GM18508 (cell line): Measurements from ENCODE around the gene B4GALNT1.
"Not testable (repeated sequence)": the region's sequence is repeated elsewhere in the genome, so short reads cannot be mapped to it uniquely, and the experiment has no call there.

ENCODE experiments used
- ATAC-seq: cut with Tn5 transposase; IDR thresholded peaks from one replicate; pipeline ENCODE4 v1.9.1; 2021; ENCODE audit warnings: moderate number of reproducible peaks; ENCODE audit not compliant: insufficient read depth, unreplicated experiment

Gene B4GALNT1

DNA sequence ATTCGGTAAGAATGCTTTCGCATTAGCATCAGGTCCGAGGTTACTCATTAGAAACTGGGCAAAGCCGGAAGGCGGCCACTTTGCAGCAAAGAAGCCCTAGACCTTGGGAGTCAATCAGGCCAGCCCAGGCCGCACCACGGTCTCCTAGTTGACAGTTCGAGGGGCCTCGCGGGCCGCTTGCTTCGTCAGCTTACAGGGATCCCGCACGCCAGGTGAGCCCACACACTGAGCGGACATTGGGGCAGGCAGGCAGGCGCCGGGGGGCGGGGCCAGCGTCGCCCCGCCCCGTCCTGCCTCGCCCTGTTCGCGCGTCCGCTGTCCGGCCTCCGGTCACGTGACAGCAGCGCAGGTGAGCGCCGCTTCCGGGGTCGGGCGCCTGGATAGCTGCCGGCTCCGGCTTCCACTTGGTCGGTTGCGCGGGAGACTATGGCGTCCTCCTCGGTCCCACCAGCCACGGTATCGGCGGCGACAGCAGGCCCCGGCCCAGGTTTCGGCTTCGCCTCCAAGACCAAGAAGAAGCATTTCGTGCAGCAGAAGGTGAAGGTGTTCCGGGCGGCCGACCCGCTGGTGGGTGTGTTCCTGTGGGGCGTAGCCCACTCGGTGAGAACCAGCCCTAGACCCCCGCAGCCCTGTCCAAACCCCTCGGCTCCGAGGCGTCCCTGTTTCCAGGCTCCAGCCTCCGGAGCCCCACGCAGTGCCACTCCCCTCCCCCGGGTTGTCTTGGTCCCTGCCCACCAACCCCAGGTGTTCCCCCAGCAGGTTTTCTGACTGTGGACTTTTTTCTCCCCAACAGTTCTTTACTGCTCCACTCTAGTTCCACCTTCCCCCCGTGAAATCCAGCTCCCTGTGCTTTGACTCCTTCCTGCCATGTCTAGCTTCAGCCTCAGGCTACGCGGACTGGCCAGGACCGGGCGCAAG is 41.9 kb downstream of the B4GALNT1 start, which contains the start of gene PIP4K2C:
PIP4K2C (plus strand) TSS at position 329 of the 918 bp plus-strand sequence; CDS start at position 427, 98 bp downstream.
- ATAC-seq, result peak; percentile 58

DNA sequence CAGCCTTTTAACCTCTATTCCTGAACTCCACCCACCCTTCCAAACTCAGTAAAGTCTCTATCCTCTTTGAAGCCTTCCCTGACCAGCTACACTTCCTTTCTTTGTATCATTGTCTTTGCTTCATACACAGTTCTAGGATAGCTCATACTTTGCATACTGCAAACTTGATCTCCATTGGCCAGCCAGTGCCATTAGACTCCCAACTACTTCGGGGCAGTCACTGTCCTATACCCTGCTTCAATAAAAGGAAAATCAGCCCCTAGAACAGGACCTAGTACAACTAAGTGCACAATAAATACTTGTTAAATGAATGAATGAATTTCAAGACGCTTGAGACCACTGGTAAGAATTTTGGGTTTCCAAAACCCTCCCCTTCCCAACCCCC is 42.5 kb downstream of the B4GALNT1 start:
- ATAC-seq, result no peak

DNA sequence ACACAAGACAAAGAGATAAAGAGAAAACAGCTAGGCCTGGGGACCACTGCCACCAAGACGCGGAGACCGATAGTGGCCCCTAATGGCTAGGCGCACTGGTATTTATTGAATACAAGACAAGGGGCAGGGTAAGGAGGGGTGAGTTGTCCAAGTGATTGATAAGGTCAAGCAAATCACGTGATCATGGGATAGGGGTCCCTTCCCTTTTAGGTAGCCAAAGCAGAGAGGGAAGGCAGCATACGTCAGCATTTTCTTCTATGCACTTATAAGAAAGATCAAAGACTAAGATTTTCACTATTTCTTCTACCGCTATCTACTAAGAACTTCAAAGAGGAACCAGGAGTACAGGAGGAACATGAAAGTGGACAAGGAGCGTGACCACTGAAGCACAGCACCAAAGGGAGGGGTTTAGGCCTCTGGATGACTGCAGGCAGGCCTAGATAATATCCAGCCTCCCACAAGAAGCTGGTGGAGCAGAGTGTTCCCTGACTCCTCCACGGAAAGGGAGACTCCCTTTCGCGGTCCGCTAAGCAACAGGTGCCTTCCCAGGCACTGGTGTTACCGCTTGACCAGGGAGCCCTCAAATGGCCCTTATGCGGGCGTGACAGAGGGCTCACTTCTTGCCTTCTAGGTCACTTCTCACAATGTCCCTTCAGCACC is 43.9 kb downstream of the B4GALNT1 start:
- ATAC-seq, result not testable (repeated sequence)

DNA sequence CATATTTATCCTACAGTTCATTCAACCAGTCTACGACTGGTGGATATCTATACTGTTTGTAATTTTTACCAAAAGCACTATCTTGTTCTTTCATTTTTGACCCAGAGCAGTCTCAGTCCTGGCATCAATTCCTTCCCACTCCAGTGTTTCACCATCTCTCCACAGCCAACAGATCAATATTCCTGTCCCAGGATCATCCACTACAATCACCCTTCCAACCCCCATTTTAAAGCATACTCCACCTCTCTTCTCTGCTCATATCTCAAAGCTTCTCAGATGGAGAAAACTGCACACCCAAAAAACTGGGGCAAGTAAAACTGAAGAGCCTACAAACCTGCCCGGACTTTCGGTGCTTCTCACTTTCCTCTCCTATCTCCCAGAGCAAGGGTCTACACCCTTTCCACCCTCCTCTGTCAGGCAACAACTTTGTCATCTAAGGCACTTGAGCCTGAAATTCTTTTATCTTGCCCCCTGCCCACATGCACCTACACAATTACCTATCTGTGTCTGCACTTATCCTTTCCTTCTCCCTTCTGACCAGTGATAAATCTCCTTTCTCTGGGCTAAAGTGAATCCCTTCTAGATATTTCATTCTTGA is 46.1 kb downstream of the B4GALNT1 start:
- ATAC-seq, result no peak

DNA sequence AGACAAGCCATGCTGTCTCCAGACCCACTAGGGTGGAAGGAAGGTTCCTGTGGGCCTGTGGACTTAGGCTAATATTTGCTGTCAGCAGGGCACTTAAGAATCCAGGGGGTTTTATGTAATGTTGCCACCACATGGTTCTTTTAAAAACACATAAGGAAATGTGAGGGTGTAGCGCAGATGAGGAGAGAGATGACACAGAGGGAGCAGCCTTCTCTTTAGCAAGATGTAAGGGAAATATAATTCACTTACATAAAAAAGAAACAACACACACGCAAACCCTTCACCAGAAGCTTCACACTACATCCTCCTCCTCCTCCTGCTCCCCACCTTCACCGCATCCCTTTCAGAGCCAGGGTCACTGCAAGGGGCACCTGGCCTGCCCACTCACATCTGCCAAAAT is 46.9 kb downstream of the B4GALNT1 start:
- ATAC-seq, result no peak

DNA sequence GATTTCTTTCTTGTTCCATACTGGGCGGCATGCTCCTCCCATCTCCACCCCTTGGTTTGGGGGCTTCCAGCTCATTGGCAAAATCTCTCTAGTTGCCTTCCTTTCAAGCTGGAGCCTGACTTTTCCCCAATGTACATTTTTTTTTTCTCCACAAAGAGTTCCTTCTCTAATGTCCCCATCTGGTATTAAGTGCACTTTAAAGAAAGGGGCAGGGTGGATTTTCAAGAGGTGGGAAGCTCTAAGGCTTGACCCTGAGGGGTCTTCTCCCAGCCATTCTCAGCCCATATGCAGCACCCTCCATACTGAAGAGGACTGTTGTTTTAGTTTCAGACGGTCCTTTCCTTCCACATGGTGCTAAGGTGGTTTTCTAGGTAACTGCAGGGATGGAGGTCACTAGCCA is 47.8 kb downstream of the B4GALNT1 start:
- ATAC-seq, result no peak

DNA sequence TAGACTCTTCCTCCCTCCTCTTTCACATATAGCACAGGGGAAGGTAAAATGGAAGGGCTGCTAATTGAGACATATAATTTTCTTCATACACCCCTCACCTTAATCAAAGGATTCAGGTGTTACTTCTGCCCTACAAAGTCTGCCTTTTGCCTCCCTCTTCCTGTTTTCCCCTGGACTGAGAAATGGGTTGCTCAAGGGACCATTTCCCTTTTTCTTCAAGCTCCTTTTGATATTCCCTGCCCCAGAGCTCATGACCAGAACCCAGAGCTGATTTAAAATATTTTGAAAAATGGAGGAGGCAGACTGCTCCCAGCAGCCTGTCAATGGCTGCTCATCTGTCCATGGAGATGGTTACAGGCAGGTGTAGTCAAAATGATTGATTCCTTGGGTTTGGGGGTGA is 48.3 kb downstream of the B4GALNT1 start:
- ATAC-seq, result no peak

DNA sequence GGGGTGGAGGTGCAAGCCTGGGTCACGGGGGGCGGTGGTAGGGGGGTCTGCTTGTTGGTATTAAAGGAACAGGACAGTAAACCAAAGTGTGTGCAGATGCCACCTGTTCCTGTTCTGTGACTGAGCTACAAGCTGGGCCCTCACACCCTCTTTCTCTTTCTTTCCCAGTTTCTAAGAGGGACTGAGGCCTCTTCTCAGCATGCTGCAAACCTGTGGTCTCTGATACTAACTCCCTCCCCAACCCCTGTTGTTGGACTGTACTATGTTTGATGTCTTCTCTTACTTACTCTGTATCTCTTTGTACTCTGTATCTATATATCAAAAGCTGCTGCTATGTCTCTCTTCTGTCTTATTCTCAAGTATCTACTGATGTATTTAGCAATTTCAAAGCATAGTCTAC is 49.0 kb downstream of the B4GALNT1 start:
- no peak for ATAC-seq

DNA sequence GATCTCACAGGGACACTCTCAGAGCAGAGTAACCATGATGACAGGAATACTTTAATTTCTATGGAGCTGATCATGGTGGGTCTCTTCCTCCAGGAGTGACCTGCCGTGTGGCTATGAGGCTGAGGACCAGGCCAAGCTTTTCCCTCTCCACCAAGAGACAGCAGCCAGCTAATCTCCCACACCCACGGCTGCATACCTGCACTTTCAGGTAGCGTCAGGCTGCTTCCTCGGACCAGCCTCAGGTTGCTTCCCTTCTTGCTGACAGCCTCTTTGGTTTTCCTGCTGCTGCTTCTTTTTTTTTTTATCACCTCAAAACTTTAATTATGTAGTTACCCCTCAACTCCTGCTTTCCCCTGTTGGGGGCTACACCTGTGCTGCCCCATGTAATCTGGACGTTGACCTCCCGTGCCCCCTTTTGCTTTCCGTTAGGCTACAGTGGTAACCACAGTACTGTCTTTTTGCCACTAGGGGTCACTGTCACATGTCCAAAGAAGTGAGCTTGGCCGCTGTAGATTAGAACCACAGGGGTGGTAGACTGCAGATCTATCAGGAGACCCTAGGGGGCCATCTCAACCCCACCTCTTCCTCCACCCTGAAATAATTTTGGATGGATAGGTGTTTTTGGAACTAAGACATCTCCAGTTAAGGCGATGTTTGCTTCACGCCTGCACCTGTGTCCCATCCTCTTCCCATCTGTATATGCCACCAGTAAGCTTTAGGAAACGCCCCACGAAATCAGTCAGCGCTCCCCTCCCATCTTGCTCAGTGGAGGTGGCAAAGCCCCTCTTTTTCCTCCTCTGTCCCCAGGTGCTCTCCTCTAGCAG is 49.8 kb downstream of the B4GALNT1 start:
- peak; percentile 83 for ATAC-seq

DNA sequence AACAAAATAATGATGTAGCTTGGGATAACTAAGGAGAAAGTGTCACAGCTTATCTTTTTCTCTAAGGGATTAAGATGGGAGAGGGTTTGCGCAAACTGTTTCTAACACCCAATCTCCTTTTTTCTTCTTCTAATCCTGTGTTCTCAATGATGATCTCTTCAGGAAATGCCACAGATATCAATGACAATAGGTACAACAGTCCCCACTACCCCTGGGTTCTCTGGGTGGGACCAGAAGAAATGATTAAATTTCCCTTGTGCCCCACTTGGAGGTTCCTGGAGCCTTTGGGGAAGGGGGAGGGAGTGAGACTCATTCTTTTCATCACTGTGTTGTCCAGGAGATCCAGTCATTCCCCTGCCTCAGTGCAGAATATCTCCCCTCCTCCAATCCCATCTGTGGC is 50.6 kb downstream of the B4GALNT1 start:
- ATAC-seq, result no peak

DNA sequence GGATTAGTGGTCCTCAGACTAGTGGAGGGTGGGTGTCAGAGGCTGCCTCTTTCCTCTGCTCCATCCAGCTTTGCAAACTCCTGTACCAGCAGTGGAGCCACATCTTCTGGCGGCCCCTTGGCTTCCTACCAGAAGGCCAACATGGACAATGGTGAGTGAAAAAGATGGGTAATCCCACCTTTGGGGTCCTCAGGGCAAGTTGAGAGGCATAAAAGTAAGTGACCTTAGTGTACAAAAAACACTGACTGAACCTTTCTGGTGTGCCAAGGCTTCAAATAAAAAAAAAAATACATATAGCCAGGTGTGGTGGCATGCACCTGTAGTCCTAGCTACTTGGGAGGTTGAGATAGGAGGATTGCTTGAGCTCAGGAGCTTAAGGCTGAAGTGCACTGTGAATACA is 51.2 kb downstream of the B4GALNT1 start:
- no peak for ATAC-seq

DNA sequence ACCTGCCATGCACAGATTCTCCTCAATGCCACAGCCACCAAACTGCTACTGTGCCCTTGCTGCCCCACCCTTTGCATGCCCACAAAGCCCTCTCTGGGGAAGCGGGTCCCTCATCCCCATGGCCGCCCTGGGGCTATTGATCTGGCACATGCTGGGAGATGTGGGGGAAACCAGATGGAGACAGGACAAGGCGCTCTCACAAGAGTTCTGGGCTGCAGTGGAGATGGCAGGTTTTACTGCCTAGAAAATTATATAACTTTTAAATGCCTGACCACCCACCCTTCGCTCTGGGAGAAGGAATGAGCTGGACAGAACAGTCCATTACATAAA is 52.6 kb downstream of the B4GALNT1 start:
- ATAC-seq, result no peak

DNA sequence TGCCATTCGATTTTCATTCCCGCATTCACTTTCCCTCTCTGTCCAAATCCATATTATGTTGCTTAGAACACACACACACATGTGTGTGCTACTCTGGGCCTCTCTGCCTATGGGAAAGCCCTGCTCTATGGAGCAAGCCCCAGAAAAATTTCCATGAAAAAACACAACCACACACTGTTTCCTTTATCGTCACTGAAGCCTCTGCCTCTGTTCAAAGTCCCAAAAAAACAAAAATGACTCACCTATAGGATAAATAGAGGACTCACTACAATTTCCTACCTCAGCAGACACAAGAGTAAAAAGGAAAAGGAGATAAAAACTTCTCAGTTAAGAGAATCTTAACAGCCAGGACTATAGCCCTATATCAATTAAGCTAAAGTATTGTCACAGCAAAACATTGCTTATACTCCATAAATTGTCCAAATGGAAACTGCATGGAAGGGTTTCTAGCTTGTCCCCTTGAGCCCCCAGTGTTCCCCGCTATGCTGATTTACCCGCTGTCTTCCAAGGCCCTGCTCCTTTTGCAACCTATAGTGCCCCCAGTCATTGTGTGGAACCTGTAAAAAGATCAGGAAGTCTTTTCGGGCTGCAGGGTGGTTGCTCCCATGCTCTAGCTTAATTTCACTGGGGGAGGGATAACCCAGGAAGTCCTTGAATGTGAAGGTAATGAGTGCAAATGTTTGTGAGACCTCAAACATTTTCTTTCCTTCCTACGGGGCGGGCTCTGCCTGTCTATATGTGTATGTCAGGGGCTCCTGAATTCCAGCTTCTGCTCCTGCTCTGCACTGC is 53.1 kb downstream of the B4GALNT1 start:
- ATAC-seq, result no peak

DNA sequence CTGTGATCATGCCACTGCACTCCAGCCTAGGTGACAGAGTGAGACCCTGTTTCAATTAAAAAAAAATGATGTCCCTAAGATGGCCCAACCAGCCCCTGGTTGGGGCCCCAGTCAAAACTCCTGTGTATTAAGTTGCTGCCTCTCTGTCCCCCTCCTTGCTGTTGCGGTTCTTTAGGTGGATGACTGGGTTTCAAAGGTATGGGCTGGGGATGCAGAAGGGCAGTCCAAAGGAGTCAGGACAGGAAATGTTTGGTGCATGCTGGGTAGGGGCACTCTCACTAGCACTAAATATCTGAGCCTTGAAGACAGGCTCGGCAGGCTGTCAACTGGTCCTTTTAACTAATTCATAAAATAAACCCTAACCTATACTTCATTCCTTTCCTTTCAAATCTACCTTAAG is 54.0 kb downstream of the B4GALNT1 start:
- ATAC-seq, result no peak

DNA sequence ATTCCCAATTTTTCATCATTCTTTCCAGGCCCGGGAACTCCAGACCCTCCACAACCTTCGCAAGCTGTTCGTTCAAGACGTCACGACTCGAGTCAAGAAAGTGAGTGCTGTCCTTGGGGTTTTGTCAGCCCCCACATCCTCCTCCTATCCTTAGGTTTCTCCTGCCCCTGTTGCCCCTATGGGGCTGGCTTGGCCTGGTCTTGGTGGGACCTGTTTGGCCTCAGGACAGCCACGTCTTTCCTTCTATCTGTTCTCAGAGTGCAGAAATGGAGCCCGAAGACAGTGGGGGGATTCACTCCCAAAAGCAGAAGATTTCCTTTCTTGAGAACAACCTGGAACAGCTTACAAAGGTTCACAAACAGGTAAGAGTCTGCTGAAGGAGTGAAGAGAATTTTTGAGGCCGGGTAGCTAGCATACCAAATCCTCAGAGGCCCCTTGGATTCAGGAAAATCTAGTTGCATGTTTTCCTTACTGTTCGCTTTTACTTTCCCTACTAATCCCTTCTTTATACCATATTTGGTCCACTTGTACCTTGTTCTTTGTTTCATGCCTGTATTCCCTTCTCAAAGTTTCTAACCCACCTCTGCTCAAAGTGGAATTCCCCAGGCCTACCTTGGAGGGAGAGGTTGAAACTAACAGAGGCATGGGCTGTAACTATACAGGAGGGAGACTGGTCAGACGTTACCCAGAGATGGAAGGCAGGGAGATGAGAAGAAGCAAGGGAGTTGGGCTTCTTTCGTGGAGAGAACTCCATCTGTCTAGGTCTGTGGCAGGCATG is 54.8 kb downstream of the B4GALNT1 start:
- no peak for ATAC-seq

DNA sequence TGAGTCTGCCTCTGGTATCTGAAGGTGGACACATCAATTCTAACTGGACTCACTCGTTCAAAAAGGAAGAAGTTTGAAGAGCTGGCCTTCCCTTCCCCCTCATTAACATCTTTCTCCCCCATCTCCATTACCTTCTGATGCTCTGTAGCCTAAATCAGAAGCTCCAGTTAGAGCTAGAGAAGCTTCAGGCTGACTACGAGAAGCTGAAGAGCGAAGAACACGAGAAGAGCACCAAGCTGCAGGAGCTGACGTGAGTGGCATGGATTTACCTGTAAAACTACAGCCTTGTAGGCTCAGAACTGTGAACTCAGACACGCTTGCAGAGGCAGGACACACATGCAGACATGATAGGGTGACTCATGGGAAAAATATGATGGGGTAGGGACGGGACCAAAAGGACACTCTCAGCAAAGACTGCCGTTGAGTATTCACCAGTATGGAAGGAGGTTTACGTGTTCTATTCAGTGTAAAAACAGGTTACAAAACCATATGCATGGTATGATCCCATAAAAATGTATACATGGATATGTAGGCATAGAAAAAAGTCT is 56.3 kb downstream of the B4GALNT1 start:
- no peak for ATAC-seq
